HFFc6 (cell line): Measurements from ENCODE around the gene PARN. TPM values are rescaled to one million over a fixed set of nuclear protein-coding genes. Genes with fewer than 3 reads are reported as not detected.
A peak's percentile ranks its signal among the peaks of the same experiment; 100 is the strongest.

ENCODE experiments used
- DNase-seq: peaks from one replicate; pipeline ENCODE4 v3.0.0-alpha.2; 2018
- H3K27ac Mint-ChIP-seq: 2 replicates; pipeline ENCODE4 v1.8.0; 2020; ENCODE audit warnings: mild to moderate bottlenecking, mixed read lengths
- H3K27me3 Mint-ChIP-seq: 2 replicates; pipeline ENCODE4 v1.8.0; 2021; ENCODE audit warnings: mild to moderate bottlenecking, moderate library complexity, mixed read lengths; ENCODE audit not compliant: insufficient read depth
- H3K36me3 Mint-ChIP-seq: 2 replicates; pipeline ENCODE4 v1.8.0; 2021; ENCODE audit warnings: low read depth, mixed read lengths
- H3K4me1 Mint-ChIP-seq: 2 replicates; pipeline ENCODE4 v1.8.0; 2020; ENCODE audit warnings: low read depth, mixed read lengths
- H3K4me3 Mint-ChIP-seq: 2 replicates; pipeline ENCODE4 v1.8.0; 2020; ENCODE audit warnings: mild to moderate bottlenecking, moderate library complexity, mixed read lengths
- H3K9me3 Mint-ChIP-seq: 2 replicates; pipeline ENCODE4 v1.8.0; 2020; ENCODE audit warnings: mild to moderate bottlenecking, mixed read lengths
- total RNA-seq, 6 experiments: library from RNA; stranded (reverse); fragmentation: NEBNext Ultra II Directional; extraction: Animal tissue kit (Norgen Biotek cat#: 25700); gene quantifications; 2 replicates in 1 of 6; 3 replicates in 5 of 6; pipeline ENCODE4 v1.2.3, GENCODE V29; 2021
- TF ChIP-seq, protein P1 (sequence below): fragments of 200-600 bp; sonication (generic); IDR thresholded peaks from 2 replicates; pipeline ENCODE4 v1.5.0; 2021; ENCODE audit warnings: antibody characterized with exemption, mild to moderate bottlenecking

The PARN gene
- total RNA-seq, 6 experiments from 2014 or later: 25.5 to 36.1 (median 30.4) TPM

DNA sequence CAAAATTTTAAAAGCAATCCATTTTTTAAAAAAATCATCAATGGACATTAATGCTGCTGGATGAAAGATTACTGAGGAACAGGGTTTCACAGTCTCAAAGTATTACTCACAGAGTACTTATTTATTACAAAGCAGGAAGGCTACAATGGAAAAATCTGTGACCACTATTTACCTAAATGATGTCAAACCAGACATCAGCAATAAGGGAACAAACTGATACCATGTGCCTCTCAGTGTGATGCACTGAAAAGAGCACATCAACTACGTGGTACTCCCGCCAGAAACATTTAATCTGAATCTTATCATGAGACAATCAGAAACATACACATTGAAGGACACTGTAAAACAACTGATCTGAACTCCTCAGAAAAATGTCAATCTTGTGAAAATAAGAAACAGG is 124.2 kb downstream of the PARN start:
- Mint-ChIP-seq H3K36me3 (no peaks in the 10 kb centered on the region), H3K9me3 (no peaks in the 10 kb centered on the region), H3K27ac (peak overlapping the region; percentile 47), H3K4me1 (peaks cover 73% of the 10 kb centered on the region), H3K27me3 (no peaks in the 10 kb centered on the region), H3K4me3 (no peak overlapping the region)
- TF ChIP-seq, protein P1, sequence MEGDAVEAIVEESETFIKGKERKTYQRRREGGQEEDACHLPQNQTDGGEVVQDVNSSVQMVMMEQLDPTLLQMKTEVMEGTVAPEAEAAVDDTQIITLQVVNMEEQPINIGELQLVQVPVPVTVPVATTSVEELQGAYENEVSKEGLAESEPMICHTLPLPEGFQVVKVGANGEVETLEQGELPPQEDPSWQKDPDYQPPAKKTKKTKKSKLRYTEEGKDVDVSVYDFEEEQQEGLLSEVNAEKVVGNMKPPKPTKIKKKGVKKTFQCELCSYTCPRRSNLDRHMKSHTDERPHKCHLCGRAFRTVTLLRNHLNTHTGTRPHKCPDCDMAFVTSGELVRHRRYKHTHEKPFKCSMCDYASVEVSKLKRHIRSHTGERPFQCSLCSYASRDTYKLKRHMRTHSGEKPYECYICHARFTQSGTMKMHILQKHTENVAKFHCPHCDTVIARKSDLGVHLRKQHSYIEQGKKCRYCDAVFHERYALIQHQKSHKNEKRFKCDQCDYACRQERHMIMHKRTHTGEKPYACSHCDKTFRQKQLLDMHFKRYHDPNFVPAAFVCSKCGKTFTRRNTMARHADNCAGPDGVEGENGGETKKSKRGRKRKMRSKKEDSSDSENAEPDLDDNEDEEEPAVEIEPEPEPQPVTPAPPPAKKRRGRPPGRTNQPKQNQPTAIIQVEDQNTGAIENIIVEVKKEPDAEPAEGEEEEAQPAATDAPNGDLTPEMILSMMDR: no peak
- DNase-seq: no peak

GRCh38 chr16:14502932-14503741 is 126.9 kb downstream of the PARN start:
- TF ChIP-seq, protein P1: no peak
- no peaks in the 10 kb centered on the region for H3K27me3 Mint-ChIP-seq
- H3K36me3 Mint-ChIP-seq: no peaks in the 10 kb centered on the region
- no peaks in the 10 kb centered on the region for H3K9me3 Mint-ChIP-seq
- H3K4me3 Mint-ChIP-seq: peak overlapping the region; percentile 27; the same call in 1 of the 2 replicates
- DNase-seq: peak; percentile 36
- peak overlapping the region; percentile 74 for H3K27ac Mint-ChIP-seq
- H3K4me1 Mint-ChIP-seq: peaks cover 70% of the 10 kb centered on the region

DNA sequence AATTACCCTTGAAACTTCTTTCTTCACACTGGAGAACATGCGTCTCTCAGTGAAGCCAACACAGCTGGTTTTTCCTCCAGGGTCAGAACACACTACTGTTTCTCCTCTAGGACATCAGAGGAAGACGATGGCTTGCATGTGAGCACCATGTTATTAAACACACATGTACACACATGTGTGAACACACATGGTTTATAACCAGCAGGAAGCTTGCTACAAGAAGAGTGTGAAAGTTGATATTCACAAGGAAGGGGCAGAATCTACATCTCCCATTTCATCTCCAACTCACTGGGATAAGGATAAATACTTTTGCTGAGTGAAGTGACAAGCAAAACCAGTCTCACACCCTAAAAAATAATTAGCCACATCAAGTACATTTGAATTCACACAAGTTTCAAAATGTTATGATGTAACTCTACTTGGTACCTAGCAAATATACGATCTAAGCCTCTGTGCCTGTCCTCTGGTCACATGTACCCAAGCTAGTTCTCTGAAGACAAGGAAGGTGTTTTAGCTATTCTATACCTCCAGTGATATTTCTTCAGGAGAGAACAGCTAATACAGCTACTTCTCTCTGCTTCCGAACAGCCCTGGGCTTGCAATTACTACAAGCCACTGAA is 127.7 kb downstream of the PARN start:
- Mint-ChIP-seq H3K4me3 (peak overlapping the region; percentile 73; the same call in 1 of the 2 replicates), H3K36me3 (no peaks in the 10 kb centered on the region), H3K27ac (peak overlapping the region; percentile 96), H3K4me1 (peaks cover 78% of the 10 kb centered on the region), H3K9me3 (no peaks in the 10 kb centered on the region), H3K27me3 (no peaks in the 10 kb centered on the region)
- TF ChIP-seq, protein P1: no peak
- no peak for DNase-seq

DNA sequence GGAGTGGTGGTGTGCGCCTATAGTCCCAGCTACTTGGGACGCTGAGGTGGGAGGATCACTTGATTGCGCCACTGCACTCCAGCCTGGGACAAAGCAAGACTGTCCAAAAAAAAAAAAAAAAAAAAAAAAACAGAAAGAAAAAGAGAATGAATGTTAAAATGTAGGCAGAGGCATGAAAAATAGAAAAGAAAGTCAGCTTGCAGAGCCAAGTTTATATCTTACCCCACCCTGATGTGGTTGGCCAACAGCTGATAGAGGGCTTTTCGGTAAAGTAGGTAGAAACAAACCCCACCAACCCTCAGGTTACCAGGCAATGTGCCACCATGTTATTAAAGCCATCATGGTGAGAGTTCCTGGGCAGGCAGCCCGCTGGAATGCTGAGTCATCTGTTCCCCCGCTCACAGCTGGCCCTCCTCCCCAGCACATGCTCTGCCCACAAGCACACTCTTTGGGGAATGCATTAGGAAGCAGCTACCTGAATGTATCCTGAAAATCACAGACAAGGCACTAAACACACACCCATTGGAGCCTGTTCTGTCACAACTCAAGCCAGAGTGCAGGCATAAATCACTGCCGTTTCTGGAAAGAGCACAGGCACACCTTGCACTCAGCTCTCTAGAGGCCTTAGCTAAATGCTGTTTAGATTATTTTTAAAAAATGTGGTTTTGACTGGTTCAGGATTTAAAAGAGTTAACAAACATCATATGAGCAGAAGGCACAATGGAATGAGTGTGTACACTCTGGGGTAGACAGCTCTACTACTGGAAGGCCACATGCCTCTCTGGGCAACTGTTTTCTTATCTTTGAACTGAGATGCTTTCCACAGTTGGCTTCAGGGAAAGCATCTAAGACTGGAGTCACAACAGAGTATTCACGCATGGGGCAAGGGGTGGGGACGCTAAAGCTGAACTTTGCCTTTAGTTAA is 128.5 kb downstream of the PARN start:
- Mint-ChIP-seq H3K9me3 (no peaks in the 10 kb centered on the region), H3K4me3 (peak overlapping the region; percentile 73), H3K36me3 (no peaks in the 10 kb centered on the region), H3K4me1 (peaks cover 77% of the 10 kb centered on the region), H3K27ac (peak overlapping the region; percentile 96), H3K27me3 (no peaks in the 10 kb centered on the region)
- TF ChIP-seq, protein P1: no peak
- peak; percentile 86 for DNase-seq

DNA sequence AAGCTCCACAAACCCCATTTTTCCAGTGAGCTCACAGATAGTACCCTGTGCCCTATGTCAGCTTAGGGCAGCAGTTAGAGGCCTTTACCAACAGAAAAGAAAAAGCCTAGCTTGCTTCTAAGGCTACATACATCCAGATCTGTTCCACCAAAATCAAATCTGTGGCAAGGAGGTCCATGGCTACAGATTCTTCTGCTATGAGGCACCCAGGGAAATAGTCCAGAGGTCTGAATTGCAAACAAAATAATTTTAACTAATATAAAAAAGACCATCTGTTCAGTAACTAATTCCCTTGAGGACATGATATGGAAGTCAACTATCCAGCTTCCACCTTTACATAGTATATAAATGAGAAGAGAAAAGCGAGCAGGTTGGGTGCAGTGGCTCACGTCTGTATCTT is 129.3 kb downstream of the PARN start:
- H3K4me3 Mint-ChIP-seq: peak overlapping the region; percentile 73; the same call in 1 of the 2 replicates
- H3K4me1 Mint-ChIP-seq: peaks cover 69% of the 10 kb centered on the region
- no peaks in the 10 kb centered on the region for H3K9me3 Mint-ChIP-seq
- H3K27me3 Mint-ChIP-seq: no peaks in the 10 kb centered on the region
- H3K36me3 Mint-ChIP-seq: no peaks in the 10 kb centered on the region; the same call in 1 of the 2 replicates
- DNase-seq: no peak
- peak overlapping the region; percentile 96 for H3K27ac Mint-ChIP-seq
- TF ChIP-seq, protein P1: no peak
